KMS-11 (cell line): Measurements from ENCODE around the gene EZR.

Experiments used
- H2AFZ ChIP-seq: fragments of 200-600 bp; sonication (generic); 2 replicates; pipeline ENCODE4 v1.6.1; 2016; ENCODE audit warnings: antibody characterized with exemption, mixed run types, low read depth
- H3K27ac ChIP-seq: fragments of 200-600 bp; sonication (generic); 2 replicates; pipeline ENCODE4 v1.6.1; 2016; ENCODE audit warnings: mild to moderate bottlenecking, mixed run types
- H3K27me3 ChIP-seq: fragments of 200-600 bp; sonication (generic); 2 replicates; pipeline ENCODE4 v1.6.1; 2017; ENCODE audit warnings: mild to moderate bottlenecking, low read depth, mixed run types, moderate library complexity; ENCODE audit not compliant: insufficient read depth
- H3K36me3 ChIP-seq: fragments of 200-600 bp; sonication (generic); 2 replicates; pipeline ENCODE4 v1.6.1; 2017; ENCODE audit warnings: mild to moderate bottlenecking, mixed run types; ENCODE audit not compliant: insufficient read depth
- H3K4me1 ChIP-seq: fragments of 200-600 bp; sonication (generic); 2 replicates; pipeline ENCODE4 v1.6.1; 2016; ENCODE audit warnings: mild to moderate bottlenecking, low read depth, mixed run types; ENCODE audit not compliant: poor library complexity, severe bottlenecking
- H3K4me2 ChIP-seq: fragments of 200-600 bp; sonication (generic); 2 replicates; pipeline ENCODE4 v1.7.0; 2016; ENCODE audit warnings: mild to moderate bottlenecking, mixed run types
- H3K4me3 ChIP-seq: fragments of 200-600 bp; sonication (generic); IDR thresholded peaks from 2 replicates; pipeline ENCODE4 v1.6.1; 2017; ENCODE audit warnings: low read depth, low read length, mixed read lengths; ENCODE audit not compliant: insufficient read depth
- H3K79me2 ChIP-seq: fragments of 200-600 bp; sonication (generic); 2 replicates; pipeline ENCODE4 v1.6.1; 2016; ENCODE audit warnings: low read depth, mixed run types; ENCODE audit not compliant: insufficient read depth
- H3K9ac ChIP-seq: fragments of 200-600 bp; sonication (generic); 2 replicates; pipeline ENCODE4 v1.6.1; 2016; ENCODE audit warnings: mild to moderate bottlenecking, mixed run types
- H4K20me1 ChIP-seq: fragments of 200-600 bp; sonication (generic); 2 replicates; pipeline ENCODE4 v1.6.1; 2016; ENCODE audit warnings: mild to moderate bottlenecking, mixed run types; ENCODE audit not compliant: insufficient read depth
- TF ChIP-seq, protein P1 (sequence below): fragments of 200-600 bp; sonication (generic); conservative IDR thresholded peaks from 2 replicates; pipeline ENCODE4 v1.6.1; 2017; ENCODE audit warnings: low read depth, mild to moderate bottlenecking, antibody characterized with exemption, low read length, moderate library complexity, mixed read lengths

The EZR gene

DNA sequence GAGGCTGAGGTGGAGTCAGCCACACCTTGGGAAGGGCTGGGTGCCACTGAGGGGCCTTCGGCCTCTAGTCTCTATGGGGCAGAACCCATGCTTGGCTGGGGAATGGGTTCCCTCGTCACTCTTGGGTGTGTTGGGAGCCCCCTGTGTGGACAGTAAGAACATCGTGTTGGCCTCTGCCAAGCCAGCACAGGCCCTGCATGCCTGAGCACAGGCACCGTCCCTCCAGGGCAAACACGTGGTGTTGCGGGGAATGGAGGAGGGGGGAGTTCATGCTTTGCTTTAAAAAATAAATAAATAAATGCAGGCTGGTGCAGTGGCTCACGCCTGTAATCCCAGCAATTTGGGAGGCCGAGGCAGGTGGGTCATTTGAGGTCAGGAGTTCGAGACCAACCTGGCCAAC lies 63.0 kb downstream of the EZR start:
- TF ChIP-seq, protein P1, sequence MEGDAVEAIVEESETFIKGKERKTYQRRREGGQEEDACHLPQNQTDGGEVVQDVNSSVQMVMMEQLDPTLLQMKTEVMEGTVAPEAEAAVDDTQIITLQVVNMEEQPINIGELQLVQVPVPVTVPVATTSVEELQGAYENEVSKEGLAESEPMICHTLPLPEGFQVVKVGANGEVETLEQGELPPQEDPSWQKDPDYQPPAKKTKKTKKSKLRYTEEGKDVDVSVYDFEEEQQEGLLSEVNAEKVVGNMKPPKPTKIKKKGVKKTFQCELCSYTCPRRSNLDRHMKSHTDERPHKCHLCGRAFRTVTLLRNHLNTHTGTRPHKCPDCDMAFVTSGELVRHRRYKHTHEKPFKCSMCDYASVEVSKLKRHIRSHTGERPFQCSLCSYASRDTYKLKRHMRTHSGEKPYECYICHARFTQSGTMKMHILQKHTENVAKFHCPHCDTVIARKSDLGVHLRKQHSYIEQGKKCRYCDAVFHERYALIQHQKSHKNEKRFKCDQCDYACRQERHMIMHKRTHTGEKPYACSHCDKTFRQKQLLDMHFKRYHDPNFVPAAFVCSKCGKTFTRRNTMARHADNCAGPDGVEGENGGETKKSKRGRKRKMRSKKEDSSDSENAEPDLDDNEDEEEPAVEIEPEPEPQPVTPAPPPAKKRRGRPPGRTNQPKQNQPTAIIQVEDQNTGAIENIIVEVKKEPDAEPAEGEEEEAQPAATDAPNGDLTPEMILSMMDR = no peak
- Histone ChIP-seq H3K36me3 (no peaks in the 10 kb centered on the region), H3K4me3 (no peak overlapping the region), H3K79me2 (no peaks in the 10 kb centered on the region), H3K4me2 (no peak overlapping the region), H3K27me3 (no peaks in the 10 kb centered on the region), H2AFZ (no peak overlapping the region), H3K9ac (no peak overlapping the region), H4K20me1 (no peaks in the 10 kb centered on the region), H3K4me1 (peaks cover 7% of the 10 kb centered on the region), H3K27ac (no peak overlapping the region)

- Histone ChIP-seq H2AFZ (no peak overlapping the region), H3K4me3 (no peak overlapping the region), H3K9ac (no peak overlapping the region), H4K20me1 (no peaks in the 10 kb centered on the region), H3K4me2 (no peak overlapping the region), H3K27ac (no peak overlapping the region), H3K36me3 (no peaks in the 10 kb centered on the region), H3K27me3 (no peaks in the 10 kb centered on the region), H3K79me2 (no peaks in the 10 kb centered on the region), H3K4me1 (peaks cover 7% of the 10 kb centered on the region)
- TF ChIP-seq, protein P1 = no peak
These were observed 63.5 kb downstream of the EZR start for GRCh38 chr6:158755636-158756035.

GRCh38 chr6:158754738-158755137 lies 64.4 kb downstream of the EZR start:
- no peak overlapping the region for H3K4me3 ChIP-seq
- no peaks in the 10 kb centered on the region for H3K27me3 ChIP-seq
- H3K27ac ChIP-seq = no peak overlapping the region
- H3K4me1 ChIP-seq = peaks cover 7% of the 10 kb centered on the region
- TF ChIP-seq, protein P1 = no peak
- H2AFZ ChIP-seq = no peak overlapping the region
- H3K36me3 ChIP-seq = no peaks in the 10 kb centered on the region
- no peak overlapping the region for H3K9ac ChIP-seq
- no peak overlapping the region for H3K4me2 ChIP-seq
- no peaks in the 10 kb centered on the region for H3K79me2 ChIP-seq
- no peaks in the 10 kb centered on the region for H4K20me1 ChIP-seq

- no peak overlapping the region for H3K9ac ChIP-seq
- H4K20me1 ChIP-seq = no peaks in the 10 kb centered on the region
- no peaks in the 10 kb centered on the region for H3K27me3 ChIP-seq
- no peak overlapping the region for H3K27ac ChIP-seq
- H3K4me1 ChIP-seq = peaks cover 7% of the 10 kb centered on the region
- no peak overlapping the region for H3K4me2 ChIP-seq
- no peaks in the 10 kb centered on the region for H3K79me2 ChIP-seq
- no peak overlapping the region for H2AFZ ChIP-seq
- no peaks in the 10 kb centered on the region for H3K36me3 ChIP-seq
- TF ChIP-seq, protein P1 = no peak
- no peak overlapping the region for H3K4me3 ChIP-seq
These were observed 65.4 kb downstream of the EZR start for GRCh38 chr6:158753811-158754210.
